CD4-positive, alpha-beta T cell treated with Interleukin-17A for 4 hours (primary cell): Measurements from ENCODE around the gene ZNF132.
"Not testable (repeated sequence)": the region's sequence is repeated elsewhere in the genome, so short reads cannot be mapped to it uniquely, and the experiment has no call there.

Source experiments
- DNase-seq: peaks from one replicate; pipeline ENCODE4 v3.0.0-alpha.2; 2020; ENCODE audit warnings: mixed read lengths

The ZNF132 gene

GRCh38 chr19:58406818-58407657 lies 32.9 kb downstream of the ZNF132 start:
- DNase-seq, result no peak

DNA sequence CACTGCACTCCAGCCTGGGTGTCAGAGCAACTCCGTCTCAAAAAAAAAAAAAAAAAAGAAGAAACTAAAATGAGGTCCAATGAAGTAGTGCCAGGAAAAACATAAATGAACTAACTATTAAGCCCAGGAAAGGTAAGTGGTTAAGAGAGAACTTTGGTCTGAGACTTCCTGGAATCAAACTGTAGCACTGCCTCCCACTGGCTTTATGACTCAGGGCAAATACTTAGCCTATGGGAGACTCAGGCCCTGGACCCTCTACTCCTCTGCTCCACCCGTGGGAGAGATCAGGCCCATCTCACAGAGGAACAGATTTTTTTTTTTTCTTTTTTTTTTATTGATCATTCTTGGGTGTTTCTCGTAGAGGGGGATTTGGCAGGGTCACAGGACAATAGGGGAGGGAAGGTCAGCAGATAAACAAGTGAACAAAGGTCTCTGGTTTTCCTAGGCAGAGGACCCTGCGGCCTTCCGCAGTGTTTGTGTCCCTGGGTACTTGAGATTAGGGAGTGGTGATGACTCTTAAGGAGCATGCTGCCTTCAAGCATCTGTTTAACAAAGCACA lies 36.0 kb downstream of the ZNF132 start:
- not testable (repeated sequence) for DNase-seq

DNA sequence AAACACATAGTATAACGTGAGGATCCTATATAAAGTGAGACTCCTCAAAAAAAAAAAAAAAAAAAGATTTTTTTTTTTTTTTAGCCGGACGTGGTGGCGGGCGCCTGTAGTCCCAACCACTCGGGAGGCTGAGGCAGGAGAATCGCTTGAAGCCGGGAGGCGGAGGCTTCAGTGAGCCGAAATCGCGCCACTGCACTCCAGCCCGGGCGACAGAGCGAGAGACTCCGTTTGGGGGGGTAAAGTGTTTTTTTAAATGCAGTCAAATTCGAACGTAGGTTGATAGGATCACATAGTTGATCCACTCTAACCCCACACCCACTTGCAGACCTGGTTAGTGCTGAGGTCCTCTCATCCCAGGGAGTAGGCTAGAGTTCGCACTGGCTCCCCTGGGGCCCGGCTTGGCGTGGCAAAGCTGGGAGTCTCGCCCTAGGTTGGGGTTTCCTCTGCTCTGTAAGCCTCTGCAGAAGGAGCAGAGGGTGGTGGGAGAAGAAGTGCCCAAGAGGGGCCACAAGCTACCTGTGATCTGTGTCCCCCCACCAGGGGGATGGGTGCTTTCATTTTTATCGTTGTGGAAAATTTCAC lies 38.0 kb downstream of the ZNF132 start:
- DNase-seq, result no peak

DNA sequence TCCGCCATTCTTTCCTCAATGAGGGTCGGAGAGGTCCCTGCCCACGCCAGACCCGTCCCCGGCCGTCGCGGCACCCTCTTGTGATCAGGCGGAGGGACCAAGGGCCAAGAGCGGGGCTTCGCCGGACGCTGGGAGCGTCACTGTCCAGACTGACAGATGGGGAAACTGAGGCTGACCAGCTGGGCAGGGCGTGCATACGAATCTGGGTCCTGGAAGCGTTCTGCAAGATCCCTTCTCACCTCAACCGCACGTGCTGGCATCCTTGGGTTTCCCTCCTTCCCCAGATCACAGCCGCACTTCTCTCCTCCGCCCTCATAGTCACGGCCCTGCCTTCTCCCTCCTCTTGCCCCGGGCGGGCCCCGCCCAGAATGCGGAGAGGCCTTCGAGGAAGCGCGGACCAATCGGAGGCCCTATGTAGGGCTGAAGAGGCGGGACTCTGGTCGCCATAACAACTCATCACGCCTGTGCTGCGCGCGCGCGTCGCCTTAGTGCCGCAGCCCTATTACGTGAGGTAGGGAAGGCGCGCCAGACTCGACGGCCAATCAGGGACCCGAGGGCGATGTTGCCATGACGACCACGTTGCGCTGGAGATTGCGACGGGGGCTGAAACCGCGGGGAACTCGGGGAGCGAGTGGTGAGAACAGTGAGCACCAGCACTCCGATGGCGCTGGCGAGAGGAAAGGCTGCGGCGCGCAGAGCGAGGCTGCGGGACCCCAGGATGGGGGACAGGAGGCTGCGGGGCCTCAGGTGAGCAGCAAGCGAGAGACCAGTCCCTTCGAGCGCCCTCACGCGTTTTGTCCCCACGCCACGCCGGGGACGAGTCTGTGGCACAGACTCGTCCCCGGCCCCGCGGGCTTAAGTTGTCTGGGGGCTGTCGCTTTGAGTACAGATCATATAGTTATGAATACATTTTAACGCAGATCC lies 38.8 kb downstream of the ZNF132 start:
- peak; percentile 100 for DNase-seq

GRCh38 chr19:58400316-58400915 lies 39.5 kb downstream of the ZNF132 start:
- DNase-seq, result no peak

GRCh38 chr19:58399903-58400302 lies 40.0 kb downstream of the ZNF132 start:
- no peak for DNase-seq

DNA sequence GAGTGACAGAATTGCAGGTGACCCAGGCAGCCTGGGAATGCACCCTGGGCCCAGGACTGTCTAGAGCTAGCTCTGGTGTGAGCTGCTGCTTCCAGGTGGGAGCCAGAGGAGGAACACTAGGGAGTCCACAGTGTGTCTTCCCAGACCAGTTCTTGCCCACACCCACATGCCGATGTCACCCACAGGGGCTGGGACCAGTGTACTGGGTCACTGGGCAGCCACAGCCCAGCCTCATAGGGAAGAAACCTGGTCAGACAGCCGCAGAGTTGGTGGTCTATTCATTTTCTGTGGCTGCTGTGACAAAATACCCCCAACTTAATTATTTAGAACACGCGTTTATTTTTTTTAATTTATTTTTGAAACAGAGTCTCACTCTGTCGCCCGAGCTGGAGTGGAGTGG lies 41.4 kb downstream of the ZNF132 start:
- no peak for DNase-seq

- no peak for DNase-seq
These were observed 41.9 kb downstream of the ZNF132 start for GRCh38 chr19:58398087-58398486.

DNA sequence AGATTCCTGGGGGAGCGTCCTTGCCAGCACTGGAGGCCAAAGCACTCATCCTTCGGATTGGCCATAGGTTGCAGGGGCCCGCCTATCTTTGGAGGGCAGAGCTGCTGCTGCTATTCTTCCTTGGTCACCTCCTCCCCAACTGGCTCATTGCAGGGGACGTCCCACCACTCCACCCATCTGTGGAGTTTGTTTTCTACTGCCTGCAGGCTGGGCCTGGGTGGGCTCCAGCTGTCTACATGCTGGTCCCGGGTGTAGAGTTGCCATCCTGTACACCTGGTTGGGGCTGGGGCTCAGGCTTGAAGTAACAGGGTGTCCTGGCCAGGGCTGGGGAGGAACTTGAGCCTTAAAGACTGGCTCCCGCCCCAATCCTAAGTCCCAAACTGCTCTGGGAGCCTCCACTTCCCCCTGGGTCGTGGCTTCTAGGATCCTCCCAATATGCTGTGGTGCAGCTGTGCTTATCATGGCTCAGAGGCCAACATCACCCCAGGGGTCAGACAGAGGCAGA lies 42.4 kb downstream of the ZNF132 start:
- no peak for DNase-seq

DNA sequence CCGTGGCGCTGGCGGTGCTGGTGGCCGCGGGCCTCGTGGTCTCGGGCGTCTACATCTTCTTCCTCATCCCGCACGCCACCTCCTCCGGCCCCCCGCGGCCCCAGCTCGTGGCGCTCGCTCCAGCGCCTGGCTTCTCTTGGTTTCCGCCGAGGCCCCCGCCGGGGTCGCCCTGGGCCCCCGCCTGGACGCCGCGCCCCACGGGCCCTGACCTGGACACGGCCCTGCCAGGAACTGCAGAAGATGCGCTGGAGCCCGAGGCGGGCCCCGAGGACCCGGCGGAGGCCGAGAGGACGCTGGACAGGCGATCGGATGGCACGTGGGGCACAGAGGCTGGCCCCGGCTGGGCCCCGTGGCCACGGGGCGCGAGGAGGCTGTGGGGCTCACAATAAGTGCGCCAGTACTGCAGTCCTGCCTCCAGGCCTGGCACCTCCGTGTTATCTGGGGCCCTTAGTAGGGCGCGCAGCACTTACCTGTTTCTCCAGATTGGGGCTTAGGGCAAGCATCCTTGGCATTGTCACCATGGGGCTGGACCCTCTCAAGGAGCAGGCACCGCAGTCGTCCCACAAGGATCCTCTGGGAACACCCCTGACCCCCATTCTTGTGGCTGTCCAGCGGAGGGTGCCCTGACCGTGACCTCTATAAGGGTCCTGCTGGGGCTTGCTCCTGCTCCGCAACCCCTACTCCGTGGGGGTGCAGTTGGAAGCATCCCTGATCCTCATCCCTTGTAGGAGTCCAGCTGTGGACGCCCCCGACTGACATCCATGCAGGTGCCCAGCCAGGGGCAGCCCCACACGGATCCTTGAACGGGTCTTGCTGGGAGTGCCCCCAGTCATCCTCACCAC lies 43.0 kb downstream of the ZNF132 start:
- no peak for DNase-seq

DNA sequence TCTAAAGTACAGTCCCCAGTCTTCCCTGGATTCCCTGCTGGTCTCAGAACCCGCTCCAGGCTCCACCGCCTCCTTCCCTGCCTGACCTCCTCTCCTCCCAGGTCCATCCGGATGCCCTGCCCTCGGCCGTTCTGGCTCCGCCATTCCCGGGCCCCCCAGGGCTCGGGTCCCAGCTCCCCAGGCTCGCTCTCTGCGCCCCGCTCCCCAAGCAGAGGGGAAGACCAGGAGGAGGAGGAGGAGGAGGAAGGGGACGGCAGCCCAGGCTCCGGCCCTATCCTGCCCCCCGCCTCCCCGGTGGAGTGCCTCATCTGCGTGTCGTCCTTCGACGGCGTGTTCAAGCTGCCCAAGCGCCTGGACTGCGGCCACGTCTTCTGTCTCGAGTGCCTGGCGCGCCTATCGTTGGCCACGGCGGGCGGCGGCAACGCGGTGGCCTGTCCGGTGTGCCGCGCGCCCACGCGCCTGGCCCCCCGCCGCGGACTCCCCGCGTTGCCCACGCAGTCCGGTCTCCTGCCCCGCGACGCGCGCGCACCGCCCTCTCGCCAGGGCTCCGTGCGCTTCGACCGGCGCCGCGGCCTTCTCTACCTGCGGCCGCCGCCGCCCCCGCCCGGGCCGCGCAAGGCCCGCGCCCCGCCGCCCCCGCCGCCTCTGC lies 43.9 kb downstream of the ZNF132 start:
- no peak for DNase-seq

DNA sequence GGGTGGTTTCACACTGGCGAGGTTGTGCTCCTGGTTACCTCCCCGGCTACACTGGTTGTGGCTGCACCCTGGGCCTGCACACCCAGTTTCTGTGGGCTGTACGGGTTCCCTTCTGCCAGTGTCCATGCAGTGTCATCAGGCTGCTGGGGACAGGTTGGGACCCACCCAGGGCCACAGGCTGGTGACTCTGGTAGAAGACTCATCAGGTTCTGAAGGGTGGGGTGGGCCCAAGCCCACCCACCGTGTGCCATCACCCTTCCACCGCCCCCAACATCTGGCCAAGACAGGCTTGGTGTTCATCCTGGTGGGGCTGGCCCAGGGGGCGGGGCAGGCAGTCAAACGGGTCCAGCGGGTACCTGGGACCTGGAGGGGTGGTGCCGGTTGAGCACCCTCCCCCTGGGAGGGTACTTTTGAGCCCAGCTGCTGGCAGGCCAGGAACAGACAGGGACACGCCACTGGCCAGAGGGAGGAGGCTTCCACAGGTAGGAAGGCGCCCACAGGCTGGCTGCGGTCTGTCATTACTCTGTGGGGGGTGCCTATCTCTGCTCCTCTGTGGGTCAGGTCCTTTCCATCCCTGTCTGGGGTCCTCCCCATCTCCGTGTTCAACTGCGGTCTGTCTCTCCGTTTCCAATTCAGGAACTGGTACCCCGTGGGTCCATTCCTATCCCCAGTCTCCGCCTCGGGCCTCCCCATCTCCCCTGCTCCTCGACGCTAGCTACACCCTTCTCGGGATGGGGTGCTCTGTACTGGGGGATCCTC lies 44.6 kb downstream of the ZNF132 start, which contains the start of gene RNF225:
TSS of gene RNF225 (plus strand) at position 437 of the 759 bp plus-strand sequence. CDS start 434 bp downstream, outside the sequence.
- DNase-seq, result no peak

DNA sequence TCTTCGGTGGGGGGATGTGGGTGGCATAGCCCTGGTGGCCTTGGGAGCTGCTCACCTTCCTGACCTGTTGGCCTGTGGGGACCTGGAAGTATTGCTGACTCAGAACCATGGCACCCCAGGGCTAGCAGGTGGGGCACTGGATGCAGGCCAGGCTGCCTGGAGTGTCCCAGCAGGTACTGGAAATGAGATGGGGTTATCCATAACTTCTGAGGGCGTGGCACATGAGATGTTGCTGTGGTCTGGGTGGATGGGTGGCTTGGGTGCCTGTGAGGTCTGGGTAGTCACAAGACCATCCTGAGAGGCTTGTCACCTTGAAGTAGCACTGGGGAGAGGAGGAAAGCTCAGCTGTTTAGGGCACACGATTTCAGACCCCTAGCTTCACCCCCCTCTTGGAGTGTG lies 45.1 kb downstream of the ZNF132 start:
- DNase-seq, result no peak

DNA sequence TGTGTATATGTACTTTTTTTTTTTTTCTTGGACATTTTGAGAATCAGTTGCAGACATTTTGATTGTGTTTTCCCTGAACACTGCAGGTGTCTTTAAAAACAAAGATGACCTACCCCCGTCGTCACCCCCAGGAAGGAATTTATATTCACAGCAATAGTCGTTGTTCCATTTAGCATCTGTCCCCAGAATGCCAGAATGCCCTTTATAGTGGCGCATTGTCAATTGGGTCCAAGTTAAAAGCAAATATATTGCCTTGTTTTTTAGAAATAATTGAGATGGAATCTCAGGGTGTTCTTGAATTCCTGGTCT lies 46.3 kb downstream of the ZNF132 start:
- DNase-seq, result no peak

GRCh38 chr19:58392945-58393724 lies 46.8 kb downstream of the ZNF132 start:
- no peak for DNase-seq

GRCh38 chr19:58388175-58388526 lies 51.8 kb downstream of the ZNF132 start:
- no peak for DNase-seq

DNA sequence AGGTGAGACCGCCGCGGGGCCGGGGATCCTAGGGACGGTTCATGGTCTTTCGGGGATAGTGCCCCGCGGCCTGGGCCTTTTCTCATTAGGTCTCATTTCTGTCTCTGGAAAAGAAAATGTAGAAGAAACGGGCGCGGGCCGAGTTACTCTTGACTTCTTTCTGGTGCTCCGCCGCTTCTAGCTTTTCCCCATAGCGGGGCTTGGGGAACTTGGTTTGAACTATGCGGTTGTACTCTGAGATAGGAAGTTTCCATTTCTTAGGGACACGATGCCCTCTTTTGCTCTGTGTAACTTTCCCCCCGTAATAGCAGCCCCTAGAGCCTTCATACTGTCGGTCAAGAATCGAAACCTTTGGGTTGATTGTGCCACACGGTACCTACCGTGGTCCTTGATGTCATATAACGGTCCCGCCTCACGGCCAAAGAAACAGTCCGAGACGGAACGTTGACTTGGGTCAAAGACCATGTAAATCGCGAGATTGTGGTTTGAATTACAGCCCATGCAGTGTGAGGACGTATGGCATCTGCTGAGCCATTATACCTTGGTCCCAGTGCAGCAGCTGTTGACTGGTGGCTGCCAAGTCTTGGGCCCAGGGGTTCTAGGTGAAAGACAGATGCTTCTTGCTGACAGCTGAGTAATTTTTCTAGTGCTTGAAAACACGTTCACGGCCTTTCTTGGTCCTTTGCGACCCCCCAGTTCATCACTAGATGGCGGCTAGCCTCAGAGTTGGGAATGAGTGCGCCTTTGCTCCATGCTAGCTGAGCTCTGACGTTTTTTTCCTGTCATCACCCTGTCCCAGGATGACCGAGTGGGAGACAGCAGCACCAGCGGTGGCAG lies 52.4 kb downstream of the ZNF132 start:
- no peak for DNase-seq

GRCh38 chr19:58386576-58387337 lies 53.2 kb downstream of the ZNF132 start, which contains the start of gene RPS5:
Gene RPS5 (plus strand): TSS chr19:58387269. CDS start chr19:58388138, 869 bp downstream.
- peak; percentile 95 for DNase-seq
